Suprapubic skin (tissue), 3 donors: ENCODE data around the gene PHKB.
A peak's percentile ranks its signal among the peaks of the same experiment; 100 is the strongest.

ENCODE experiments used
- POLR2AphosphoS5 ChIP-seq, 3 donors: sonication (generic); formaldehyde crosslinking; IDR thresholded peaks; one replicate each; pipeline ENCODE4 v1.6.1; 2017; ENCODE audit warnings: antibody characterized with exemption in 3 of 3
- TF ChIP-seq, protein P1 (sequence below), 2 donors: fragments of 200-600 bp in 1 of 2; fragments of 450-650 bp in 1 of 2; sonication (generic) in 1 of 2; IDR thresholded peaks; one replicate each; pipeline ENCODE4 v1.5.1; 2016 to 2019; ENCODE audit warnings: antibody characterized with exemption in 2 of 2, mild to moderate bottlenecking in 1 of 2, moderate library complexity in 1 of 2

DNA sequence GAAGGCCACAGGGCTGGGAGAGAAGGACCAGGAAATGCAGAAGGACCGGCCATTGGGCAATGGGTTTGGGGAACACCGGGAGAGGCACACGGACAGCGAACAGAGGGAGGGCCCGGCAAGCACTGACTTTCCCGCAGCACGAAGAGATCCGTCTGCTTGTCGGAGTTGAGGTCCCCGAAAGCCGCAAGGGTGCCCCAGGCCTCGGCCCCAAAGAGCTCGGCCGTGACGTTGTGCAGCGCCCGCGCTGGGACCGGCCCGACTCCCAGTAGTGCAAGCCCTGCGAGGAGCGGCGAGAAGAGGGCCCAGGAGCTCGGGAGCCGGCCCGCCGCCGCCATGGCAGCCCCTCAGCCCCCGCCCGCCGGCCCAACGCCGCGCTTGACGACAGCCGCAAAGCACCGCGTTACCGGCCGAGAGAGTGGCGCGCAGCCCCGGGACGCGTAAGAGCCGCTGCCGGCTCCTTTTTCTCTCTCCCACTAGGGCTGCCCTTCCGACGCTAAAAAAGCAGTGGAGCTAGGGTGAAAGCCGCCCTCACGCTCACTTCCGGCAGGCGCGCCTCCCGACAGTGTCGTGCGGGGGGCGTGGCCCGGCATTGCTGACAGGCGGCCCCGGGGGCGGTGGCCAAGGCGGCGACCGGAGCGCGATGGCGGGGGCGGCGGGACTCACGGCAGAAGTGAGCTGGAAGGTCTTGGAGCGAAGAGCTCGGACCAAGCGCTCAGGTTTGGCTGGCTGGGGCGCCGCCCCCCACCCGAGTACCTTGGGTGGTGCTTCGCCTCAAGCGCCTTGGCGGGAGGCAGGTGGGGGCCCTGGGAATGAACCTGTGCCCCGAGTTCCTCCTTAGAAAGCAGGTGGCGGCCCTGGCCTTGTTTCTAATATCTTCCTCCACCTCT lies at the start of gene PHKB, which contains the start of gene ITFG1:
- TF ChIP-seq, protein P1, sequence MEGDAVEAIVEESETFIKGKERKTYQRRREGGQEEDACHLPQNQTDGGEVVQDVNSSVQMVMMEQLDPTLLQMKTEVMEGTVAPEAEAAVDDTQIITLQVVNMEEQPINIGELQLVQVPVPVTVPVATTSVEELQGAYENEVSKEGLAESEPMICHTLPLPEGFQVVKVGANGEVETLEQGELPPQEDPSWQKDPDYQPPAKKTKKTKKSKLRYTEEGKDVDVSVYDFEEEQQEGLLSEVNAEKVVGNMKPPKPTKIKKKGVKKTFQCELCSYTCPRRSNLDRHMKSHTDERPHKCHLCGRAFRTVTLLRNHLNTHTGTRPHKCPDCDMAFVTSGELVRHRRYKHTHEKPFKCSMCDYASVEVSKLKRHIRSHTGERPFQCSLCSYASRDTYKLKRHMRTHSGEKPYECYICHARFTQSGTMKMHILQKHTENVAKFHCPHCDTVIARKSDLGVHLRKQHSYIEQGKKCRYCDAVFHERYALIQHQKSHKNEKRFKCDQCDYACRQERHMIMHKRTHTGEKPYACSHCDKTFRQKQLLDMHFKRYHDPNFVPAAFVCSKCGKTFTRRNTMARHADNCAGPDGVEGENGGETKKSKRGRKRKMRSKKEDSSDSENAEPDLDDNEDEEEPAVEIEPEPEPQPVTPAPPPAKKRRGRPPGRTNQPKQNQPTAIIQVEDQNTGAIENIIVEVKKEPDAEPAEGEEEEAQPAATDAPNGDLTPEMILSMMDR (IDR thresholded peaks at IDR 0.05): peak in 1 of 2 donors; percentile 1
- peak in 1 of 3 donors; percentile 23 for TF ChIP-seq POLR2AphosphoS5 (IDR thresholded peaks at IDR 0.05)
